Natural killer cell treated with Interleukin-12 subunit alpha and Interleukin-12 subunit beta and Interleukin-15 and Interleukin-18, amount 100 ng/mL, for 72 hours (primary cell): ENCODE data around the gene OR2B3. TPM values are rescaled to one million over a fixed set of nuclear protein-coding genes. Genes with fewer than 3 reads are reported as not detected.
"Not testable (repeated sequence)": the region's sequence is repeated elsewhere in the genome, so short reads cannot be mapped to it uniquely, and the experiment has no call there.

Experiments
- ATAC-seq, 2 donors: fragments of 150-1000 bp; cut with Tn5 transposase in 1 of 2; sonication (Bioruptor Pico), chemical (Tn5 transposase) in 1 of 2; 2 replicates each; pipeline ENCODE4 v1.10.0; 2021
- DNase-seq: peaks from one replicate; pipeline ENCODE4 v3.0.0; 2022; ENCODE audit warnings: low spot score
- H3K27ac Mint-ChIP-seq, 2 donors: 1 replicate in 1 of 2; 2 replicates in 1 of 2; pipeline ENCODE4 v1.8.0; 2022; ENCODE audit warnings: mixed read lengths in 2 of 2, mild to moderate bottlenecking in 1 of 2, moderate library complexity in 1 of 2
- H3K27me3 Mint-ChIP-seq, 2 donors: 1 replicate in 1 of 2; 2 replicates in 1 of 2; pipeline ENCODE4 v1.8.0; 2022; ENCODE audit warnings: mixed read lengths in 2 of 2
- H3K36me3 Mint-ChIP-seq: one replicate; pipeline ENCODE4 v1.8.0; 2022; ENCODE audit warnings: mixed read lengths
- H3K4me1 Mint-ChIP-seq, 2 donors: 1 replicate in 1 of 2; 2 replicates in 1 of 2; pipeline ENCODE4 v1.8.0; 2022; ENCODE audit warnings: low read depth in 2 of 2, mixed read lengths in 2 of 2, mild to moderate bottlenecking in 1 of 2
- H3K4me3 Mint-ChIP-seq: one replicate; pipeline ENCODE4 v1.8.0; 2022; ENCODE audit warnings: mixed read lengths
- H3K9me3 Mint-ChIP-seq: 2 replicates; pipeline ENCODE4 v1.8.0; 2022; ENCODE audit warnings: mixed read lengths
- total RNA-seq, 2 donors: library from RNA; stranded (reverse); gene quantifications; one replicate each; pipeline ENCODE4 v1.2.3, GENCODE V29; 2022

OR2B3 gene, protein sequence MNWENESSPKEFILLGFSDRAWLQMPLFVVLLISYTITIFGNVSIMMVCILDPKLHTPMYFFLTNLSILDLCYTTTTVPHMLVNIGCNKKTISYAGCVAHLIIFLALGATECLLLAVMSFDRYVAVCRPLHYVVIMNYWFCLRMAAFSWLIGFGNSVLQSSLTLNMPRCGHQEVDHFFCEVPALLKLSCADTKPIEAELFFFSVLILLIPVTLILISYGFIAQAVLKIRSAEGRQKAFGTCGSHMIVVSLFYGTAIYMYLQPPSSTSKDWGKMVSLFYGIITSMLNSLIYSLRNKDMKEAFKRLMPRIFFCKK
- total RNA-seq, result not detected

DNA sequence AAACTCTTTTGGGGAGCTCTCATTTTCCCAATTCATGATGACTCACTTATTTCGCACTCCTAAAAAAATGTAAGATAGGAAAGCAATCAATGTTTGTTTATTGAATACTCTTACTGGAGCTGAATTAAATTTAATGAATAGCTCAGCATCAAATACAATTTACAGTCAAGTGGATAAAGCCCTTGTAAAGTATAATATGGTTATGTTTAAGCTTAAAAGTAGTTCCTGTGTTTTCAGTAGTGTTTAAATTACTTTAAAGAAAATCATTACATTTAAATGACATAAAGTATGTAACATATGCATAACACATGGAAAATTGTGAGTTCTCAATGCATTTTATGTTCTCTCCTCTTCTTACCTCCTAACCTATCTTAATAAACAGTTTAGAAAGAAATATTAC lies at the start of gene OR2B3:
Gene OR2B3 (minus strand): TSS at position 101 of the 400 bp plus-strand sequence. CDS start 65 bp downstream, at position 36.
- Mint-ChIP-seq H3K36me3 (no peaks in the 10 kb centered on the region), H3K27ac (no peak within 1 kb of the TSS), H3K4me1 (no peaks in the 10 kb centered on the region), H3K9me3 (no peaks in the 10 kb centered on the region), H3K27me3 (peaks cover 18 to 36% of the 10 kb centered on the region in 2 donors), H3K4me3 (no peak within 1 kb of the TSS)
- DNase-seq, result no peak
- no peak for ATAC-seq

DNA sequence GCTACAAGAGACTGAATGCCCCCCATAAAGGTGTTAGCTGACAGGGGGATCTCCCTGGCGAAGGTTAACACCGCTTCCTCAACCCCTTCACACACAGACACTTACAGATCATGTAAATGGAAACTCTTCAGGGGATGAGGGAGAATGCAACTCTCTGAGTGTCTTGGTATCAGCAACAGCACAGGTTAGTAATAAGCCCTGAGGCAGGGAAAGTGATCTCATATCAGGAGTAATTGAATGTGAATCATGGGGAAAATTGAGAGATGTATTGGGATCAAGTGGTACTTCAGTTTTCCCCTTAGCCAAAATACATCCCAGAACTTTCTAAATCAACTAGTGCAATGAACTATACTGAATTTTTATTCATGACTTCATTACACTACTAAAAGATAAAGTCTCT lies 44.6 kb upstream of the OR2B3 start:
- Mint-ChIP-seq H3K27ac (no peak overlapping the region), H3K36me3 (no peaks in the 10 kb centered on the region), H3K4me1 (no peaks in the 10 kb centered on the region), H3K27me3 (peaks cover 26 to 42% of the 10 kb centered on the region in 2 donors), H3K9me3 (no peaks in the 10 kb centered on the region), H3K4me3 (no peak overlapping the region)
- DNase-seq (no peak), ATAC-seq (no peak)

- ATAC-seq, result peak; percentile 24
- H3K4me3 Mint-ChIP-seq, result no peak overlapping the region
- no peaks in the 10 kb centered on the region for H3K9me3 Mint-ChIP-seq
- peaks cover 26 to 42% of the 10 kb centered on the region in 2 donors for H3K27me3 Mint-ChIP-seq
- H3K27ac Mint-ChIP-seq, result no peak overlapping the region
- no peak for DNase-seq
- no peaks in the 10 kb centered on the region for H3K4me1 Mint-ChIP-seq
- no peaks in the 10 kb centered on the region for H3K36me3 Mint-ChIP-seq
These were observed 43.5 kb upstream of the OR2B3 start for GRCh38 chr6:29130644-29131043.

GRCh38 chr6:29129326-29130012 lies 42.4 kb upstream of the OR2B3 start:
- DNase-seq, result no peak

GRCh38 chr6:29114964-29115363 lies 27.9 kb upstream of the OR2B3 start:
- peaks cover 14 to 35% of the 10 kb centered on the region in 2 donors for H3K27me3 Mint-ChIP-seq
- H3K27ac Mint-ChIP-seq, H3K4me1 Mint-ChIP-seq, ATAC-seq, H3K36me3 Mint-ChIP-seq, H3K9me3 Mint-ChIP-seq, H3K4me3 Mint-ChIP-seq, DNase-seq: not testable (repeated sequence)

More at GRCh38 chr6:29129326-29130012, 42.4 kb upstream of the OR2B3 start:
- Mint-ChIP-seq H3K4me3 (no peak overlapping the region), H3K27me3 (peaks cover 24 to 37% of the 10 kb centered on the region in 2 donors), H3K36me3 (no peaks in the 10 kb centered on the region), H3K4me1 (no peaks in the 10 kb centered on the region), H3K9me3 (no peaks in the 10 kb centered on the region), H3K27ac (no peak overlapping the region)
- ATAC-seq, result peak in 1 of 2 donors; percentile 36

DNA sequence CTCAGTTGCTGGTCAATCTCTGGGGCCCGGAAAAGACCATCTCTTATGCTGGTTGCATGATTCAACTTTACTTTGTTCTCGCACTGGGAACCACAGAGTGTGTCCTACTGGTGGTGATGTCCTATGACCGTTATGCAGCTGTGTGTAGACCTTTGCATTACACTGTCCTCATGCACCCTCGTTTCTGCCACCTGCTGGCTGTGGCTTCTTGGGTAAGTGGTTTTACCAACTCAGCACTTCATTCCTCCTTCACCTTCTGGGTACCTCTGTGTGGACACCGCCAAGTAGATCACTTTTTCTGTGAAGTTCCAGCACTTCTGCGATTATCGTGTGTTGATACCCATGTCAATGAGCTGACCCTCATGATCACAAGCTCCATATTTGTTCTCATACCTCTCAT lies 25.0 kb upstream of the OR2B3 start:
- Mint-ChIP-seq H3K4me1 (no peaks in the 10 kb centered on the region), H3K9me3 (no peaks in the 10 kb centered on the region), H3K27me3 (peaks cover 21 to 33% of the 10 kb centered on the region in 2 donors), H3K4me3 (no peak overlapping the region), H3K36me3 (no peaks in the 10 kb centered on the region), H3K27ac (no peak overlapping the region)
- ATAC-seq (peak in 1 of 2 donors; percentile 43), DNase-seq (no peak)

DNA sequence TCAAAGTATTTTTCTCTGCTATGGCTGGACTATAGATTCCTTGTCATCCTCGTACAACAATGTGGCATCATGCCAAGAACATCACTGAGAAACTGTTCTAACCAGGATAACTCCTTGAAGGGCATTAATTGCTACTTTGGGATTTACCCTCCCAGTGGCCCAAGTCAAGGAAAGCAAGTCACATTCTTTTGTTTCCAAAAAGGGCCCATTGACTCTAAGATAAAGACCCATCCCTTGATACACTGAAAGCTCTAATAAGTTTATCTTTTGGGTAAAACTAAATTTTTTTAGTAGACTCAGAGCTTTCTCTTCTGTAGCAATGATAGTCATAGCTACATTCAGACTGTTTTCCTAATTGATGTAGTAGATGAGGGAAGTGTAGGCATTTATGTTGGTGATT lies 20.6 kb upstream of the OR2B3 start, which contains the start of gene OR2J3:
Gene OR2J3 (plus strand): TSS at position 301 of the 400 bp plus-strand sequence. CDS start 3,833 bp downstream, outside the sequence.
- no peak within 1 kb of the TSS for H3K4me3 Mint-ChIP-seq
- no peak within 1 kb of the TSS for H3K27ac Mint-ChIP-seq
- DNase-seq (no peak), ATAC-seq (no peak)
- peaks cover 4% of the 10 kb centered on the region for H3K9me3 Mint-ChIP-seq
- H3K27me3 Mint-ChIP-seq, result peaks cover 29 to 32% of the 10 kb centered on the region in 2 donors
- H3K36me3 Mint-ChIP-seq, result no peaks in the 10 kb centered on the region
- H3K4me1 Mint-ChIP-seq, result no peaks in the 10 kb centered on the region

GRCh38 chr6:29099190-29099589 lies 12.1 kb upstream of the OR2B3 start, which contains the start of gene OR2J1:
Gene OR2J1 (plus strand): TSS chr6:29099490. CDS start chr6:29100943, 1,453 bp downstream.
- no peak for ATAC-seq
- no peak for DNase-seq
- H3K4me3 Mint-ChIP-seq, result no peak within 1 kb of the TSS
- peaks cover 27 to 57% of the 10 kb centered on the region in 2 donors for H3K27me3 Mint-ChIP-seq
- no peaks in the 10 kb centered on the region for H3K36me3 Mint-ChIP-seq
- no peaks in the 10 kb centered on the region for H3K4me1 Mint-ChIP-seq
- peaks cover 4% of the 10 kb centered on the region for H3K9me3 Mint-ChIP-seq
- H3K27ac Mint-ChIP-seq, result no peak within 1 kb of the TSS

DNA sequence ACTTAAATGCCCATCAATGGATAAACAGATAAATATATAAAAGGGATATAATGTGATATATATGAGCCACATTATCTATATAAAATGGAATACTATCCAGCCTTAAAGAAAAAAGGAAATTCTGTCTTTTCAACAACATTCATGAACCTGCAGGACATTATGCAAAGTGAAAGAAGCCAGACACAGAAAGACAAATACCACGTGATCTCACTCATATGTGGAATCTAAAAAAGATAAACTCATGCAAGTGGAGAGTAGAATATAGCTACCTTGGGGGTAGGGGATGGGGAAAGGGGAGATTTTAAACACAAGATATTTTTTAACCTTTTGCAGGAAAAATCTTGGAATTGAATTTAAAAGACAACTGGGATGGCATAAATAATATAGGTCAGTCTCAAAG lies 10.7 kb upstream of the OR2B3 start:
- ATAC-seq, result no peak
- Mint-ChIP-seq H3K4me3 (no peak overlapping the region), H3K27ac (no peak overlapping the region), H3K9me3 (no peaks in the 10 kb centered on the region), H3K27me3 (peaks cover 23 to 48% of the 10 kb centered on the region in 2 donors), H3K4me1 (no peaks in the 10 kb centered on the region), H3K36me3 (no peaks in the 10 kb centered on the region)
- no peak for DNase-seq

DNA sequence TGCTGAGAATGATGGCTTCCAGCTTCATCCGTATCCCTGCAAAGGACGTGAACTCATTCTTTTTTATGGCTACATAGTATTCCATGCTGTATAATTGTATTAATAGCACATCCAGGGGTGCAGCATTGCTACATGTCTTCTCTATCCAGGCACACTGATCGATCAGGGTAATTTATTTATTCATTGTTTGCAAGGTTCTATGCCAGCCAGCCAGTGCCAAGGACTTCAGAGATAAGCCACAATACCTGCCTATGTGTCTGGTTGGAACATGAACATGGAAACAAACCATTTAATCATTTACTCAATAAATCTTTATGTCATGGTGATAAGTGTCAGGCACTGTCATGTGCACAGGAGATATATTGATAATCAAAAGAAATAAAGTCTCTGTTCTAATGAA lies 5.8 kb upstream of the OR2B3 start:
- H3K27ac Mint-ChIP-seq, result no peak overlapping the region
- no peak overlapping the region for H3K4me3 Mint-ChIP-seq
- peaks cover 18 to 42% of the 10 kb centered on the region in 2 donors for H3K27me3 Mint-ChIP-seq
- no peaks in the 10 kb centered on the region for H3K9me3 Mint-ChIP-seq
- H3K4me1 Mint-ChIP-seq, result no peaks in the 10 kb centered on the region
- ATAC-seq, result no peak
- DNase-seq, result no peak
- H3K36me3 Mint-ChIP-seq, result no peaks in the 10 kb centered on the region

GRCh38 chr6:29082457-29082856 lies 4.7 kb downstream of the OR2B3 start:
- no peak overlapping the region for H3K4me3 Mint-ChIP-seq
- H3K4me1 Mint-ChIP-seq, result no peaks in the 10 kb centered on the region
- DNase-seq (no peak), ATAC-seq (no peak)
- no peaks in the 10 kb centered on the region for H3K36me3 Mint-ChIP-seq
- H3K27me3 Mint-ChIP-seq, result peaks cover 19 to 21% of the 10 kb centered on the region in 2 donors
- no peaks in the 10 kb centered on the region for H3K9me3 Mint-ChIP-seq
- H3K27ac Mint-ChIP-seq, result no peak overlapping the region

GRCh38 chr6:29081312-29081711 lies 5.8 kb downstream of the OR2B3 start:
- Mint-ChIP-seq H3K27me3 (peaks cover 13 to 16% of the 10 kb centered on the region in 2 donors), H3K4me1 (no peaks in the 10 kb centered on the region), H3K36me3 (no peaks in the 10 kb centered on the region), H3K27ac (no peak overlapping the region), H3K9me3 (no peaks in the 10 kb centered on the region), H3K4me3 (no peak overlapping the region)
- no peak for DNase-seq
- no peak for ATAC-seq

DNA sequence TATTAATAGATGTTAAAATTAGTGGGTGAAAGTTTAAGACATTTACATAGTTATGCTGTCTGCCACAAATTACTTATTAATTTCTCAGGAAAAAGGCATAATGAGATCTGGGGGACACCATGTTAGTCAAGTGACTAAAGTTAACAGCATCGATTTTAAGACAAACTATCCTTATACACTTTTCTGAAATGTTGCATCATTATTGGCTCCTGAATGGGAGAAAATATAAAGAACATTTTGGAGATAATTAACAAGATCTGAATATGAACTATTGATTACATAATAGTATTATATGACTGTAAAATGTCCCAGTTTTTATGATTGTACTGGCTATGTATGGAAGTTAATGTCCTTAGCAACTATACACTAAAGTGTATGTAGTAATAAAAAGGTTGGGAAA lies 7.9 kb downstream of the OR2B3 start:
- Mint-ChIP-seq H3K9me3 (no peaks in the 10 kb centered on the region), H3K27ac (no peak overlapping the region), H3K4me3 (no peak overlapping the region), H3K27me3 (peaks cover 11 to 17% of the 10 kb centered on the region in 2 donors), H3K4me1 (no peaks in the 10 kb centered on the region), H3K36me3 (no peaks in the 10 kb centered on the region)
- no peak for ATAC-seq
- DNase-seq, result no peak
